CD14-positive monocyte (primary cell): ENCODE results near the gene MED10. TPM values are rescaled to one million over a fixed set of nuclear protein-coding genes. Genes with fewer than 3 reads are reported as not detected.
A peak's percentile ranks its signal among the peaks of the same experiment; 100 is the strongest.

Experiments
- DNase-seq, 3 donors: peaks; one replicate each; pipeline ENCODE4 v3.0.0-alpha.2; 2011 to 2022
- H2AFZ ChIP-seq: 2 replicates; pipeline ENCODE4 v1.6.0; 2012; ENCODE audit warnings: mild to moderate bottlenecking, low read depth, low read length, inconsistent platforms; ENCODE audit not compliant: insufficient read depth, poor library complexity, severe bottlenecking
- H3K27ac ChIP-seq, 2 donors: 1 replicate in 1 of 2; 2 replicates in 1 of 2; pipeline ENCODE4 v1.5.1; 2012 to 2013; ENCODE audit warnings: low read length in 2 of 2, control low read depth in 1 of 2, inconsistent platforms in 1 of 2, low read depth in 1 of 2, mild to moderate bottlenecking in 1 of 2
- H3K27me3 ChIP-seq, 2 donors: one replicate each; pipeline versions ENCODE4 v1.6.0 to v1.6.1; 2011 to 2013; ENCODE audit warnings: low read length in 2 of 2; ENCODE audit not compliant: control insufficient read depth in 2 of 2, insufficient read depth in 2 of 2
- H3K36me3 ChIP-seq, 2 donors: replicated peaks in 1 of 2; 1 replicate in 1 of 2; 2 replicates in 1 of 2; pipeline versions ENCODE4 v1.5.1 to v1.6.1; 2012 to 2013; ENCODE audit warnings: low read length in 2 of 2, control low read depth in 1 of 2, inconsistent platforms in 1 of 2, mild to moderate bottlenecking in 1 of 2; ENCODE audit not compliant: insufficient read depth in 2 of 2, control insufficient read depth in 1 of 2
- H3K4me1 ChIP-seq, 2 donors: 1 replicate in 1 of 2; 2 replicates in 1 of 2; pipeline versions ENCODE4 v1.5.1 to v1.6.1; 2012 to 2013; ENCODE audit warnings: low read length in 2 of 2, control low read depth in 1 of 2, inconsistent platforms in 1 of 2, mild to moderate bottlenecking in 1 of 2, moderate library complexity in 1 of 2; ENCODE audit not compliant: insufficient read depth in 2 of 2, control insufficient read depth in 1 of 2
- H3K4me2 ChIP-seq: replicated peaks from 2 replicates; pipeline ENCODE3; 2012; ENCODE audit warnings: low read length, moderate library complexity, mild to moderate bottlenecking; ENCODE audit not compliant: poor library complexity, severe bottlenecking; ENCODE audit errors: extremely low read depth
- H3K4me3 ChIP-seq, 3 experiments: fragments of 200-600 bp in 1 of 3; sonication (generic) in 1 of 3; replicated peaks in 1 of 3; 1 replicate in 2 of 3; 2 replicates in 1 of 3; pipeline ENCODE4 v1.5.1; 2011 to 2013; ENCODE audit warnings: low read length in 3 of 3, mild to moderate bottlenecking in 3 of 3, control low read depth in 2 of 3, low read depth in 2 of 3, inconsistent platforms in 1 of 3, moderate library complexity in 1 of 3
- H3K79me2 ChIP-seq: 2 replicates; pipeline ENCODE4 v1.6.0; 2012; ENCODE audit warnings: mild to moderate bottlenecking, control low read depth, inconsistent platforms, low read length, moderate library complexity; ENCODE audit not compliant: insufficient read depth
- H3K9ac ChIP-seq: 2 replicates; pipeline ENCODE4 v1.6.0; 2017; ENCODE audit warnings: low read length, mild to moderate bottlenecking; ENCODE audit not compliant: insufficient read depth, poor library complexity, severe bottlenecking
- H3K9me3 ChIP-seq, 2 donors: replicated peaks in 1 of 2; 1 replicate in 1 of 2; 2 replicates in 1 of 2; pipeline versions ENCODE4 v1.5.1 to v1.6.1; 2012 to 2013; ENCODE audit warnings: low read length in 2 of 2, control low read depth in 1 of 2; ENCODE audit not compliant: control insufficient read depth in 1 of 2, insufficient read depth in 1 of 2
- H4K20me1 ChIP-seq: 2 replicates; pipeline ENCODE4 v1.6.0; 2012; ENCODE audit warnings: mild to moderate bottlenecking, low read length, control low read depth, moderate library complexity; ENCODE audit not compliant: insufficient read depth
- H3K27ac Mint-ChIP-seq, 7 donors: one replicate each; pipeline ENCODE4 v1.8.0; 2020; ENCODE audit warnings: mild to moderate bottlenecking in 7 of 7, mixed read lengths in 7 of 7, moderate library complexity in 6 of 7, inconsistent platforms in 2 of 7
- H3K27me3 Mint-ChIP-seq, 3 donors: one replicate each; pipeline ENCODE4 v1.8.0; 2021 to 2022; ENCODE audit warnings: low read depth in 3 of 3, mild to moderate bottlenecking in 3 of 3, mixed read lengths in 3 of 3, moderate library complexity in 3 of 3, inconsistent platforms in 1 of 3
- H3K36me3 Mint-ChIP-seq, 2 donors: one replicate each; pipeline ENCODE4 v1.8.0; 2020; ENCODE audit warnings: mixed read lengths in 2 of 2, inconsistent platforms in 1 of 2, mild to moderate bottlenecking in 1 of 2
- H3K4me1 Mint-ChIP-seq: one replicate; pipeline ENCODE4 v1.8.0; 2020; ENCODE audit warnings: mild to moderate bottlenecking, mixed read lengths
- H3K4me3 Mint-ChIP-seq, 2 donors: one replicate each; pipeline ENCODE4 v1.8.0; 2020; ENCODE audit warnings: mild to moderate bottlenecking in 2 of 2, mixed read lengths in 2 of 2, moderate library complexity in 1 of 2
- H3K9me3 Mint-ChIP-seq, 7 donors: one replicate each; pipeline ENCODE4 v1.8.0; 2020 to 2022; ENCODE audit warnings: mixed read lengths in 7 of 7, mild to moderate bottlenecking in 6 of 7, moderate library complexity in 6 of 7, inconsistent platforms in 2 of 7
- WGBS: methylation state at CpG from one replicate; pipeline ENCODE4 v1.1.5; 2013; ENCODE audit warnings: missing lambda C conversion rate; ENCODE audit not compliant: insufficient coverage; 5-methylcytosine and 5-hydroxymethylcytosine counted together
- intact Hi-C, 2 donors: fragments of 100-400 bp; cut with micrococcal nuclease; formaldehyde crosslinking; loops; one replicate each; pipeline versions ENCODE4 v1.15.0 to v1.15.1; 2023
- polyA plus RNA-seq, 3 donors: library from polyadenylated mRNA; depleted of rRNA in 1 of 3; unstranded in 2 of 3; stranded (reverse) in 1 of 3; fragments of 300-500 nt in 2 of 3; fragments of >200 nt in 1 of 3; fragmentation: Illumina TruSeq in 2 of 3; gene quantifications; 1 replicate in 2 of 3; 2 replicates in 1 of 3; pipeline ENCODE4 v1.2.3, GENCODE V29; 2012 to 2021
- TF ChIP-seq, protein P1 (sequence below): fragments of 200-600 bp; IDR thresholded peaks from one replicate; pipeline ENCODE4 v1.8.0; 2022; ENCODE audit warnings: antibody characterized with exemption, mild to moderate bottlenecking

Gene MED10
- polyA plus RNA-seq, 3 donors, result 27.6 to 47.8 (median 47.3) TPM

GRCh38 chr5:6377582-6377904 lies 804 bp downstream of the MED10 start:
- WGBS, result 50% methylated on average over 4 of the region's 6 CpGs
- no peak for DNase-seq
- TF ChIP-seq, protein P1, sequence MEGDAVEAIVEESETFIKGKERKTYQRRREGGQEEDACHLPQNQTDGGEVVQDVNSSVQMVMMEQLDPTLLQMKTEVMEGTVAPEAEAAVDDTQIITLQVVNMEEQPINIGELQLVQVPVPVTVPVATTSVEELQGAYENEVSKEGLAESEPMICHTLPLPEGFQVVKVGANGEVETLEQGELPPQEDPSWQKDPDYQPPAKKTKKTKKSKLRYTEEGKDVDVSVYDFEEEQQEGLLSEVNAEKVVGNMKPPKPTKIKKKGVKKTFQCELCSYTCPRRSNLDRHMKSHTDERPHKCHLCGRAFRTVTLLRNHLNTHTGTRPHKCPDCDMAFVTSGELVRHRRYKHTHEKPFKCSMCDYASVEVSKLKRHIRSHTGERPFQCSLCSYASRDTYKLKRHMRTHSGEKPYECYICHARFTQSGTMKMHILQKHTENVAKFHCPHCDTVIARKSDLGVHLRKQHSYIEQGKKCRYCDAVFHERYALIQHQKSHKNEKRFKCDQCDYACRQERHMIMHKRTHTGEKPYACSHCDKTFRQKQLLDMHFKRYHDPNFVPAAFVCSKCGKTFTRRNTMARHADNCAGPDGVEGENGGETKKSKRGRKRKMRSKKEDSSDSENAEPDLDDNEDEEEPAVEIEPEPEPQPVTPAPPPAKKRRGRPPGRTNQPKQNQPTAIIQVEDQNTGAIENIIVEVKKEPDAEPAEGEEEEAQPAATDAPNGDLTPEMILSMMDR, result no peak
- H3K9me3 Mint-ChIP-seq, result peaks cover 0 to 2% (median 0%) of the 10 kb centered on the region in 7 donors
- Histone ChIP-seq H4K20me1 (peaks cover 49% of the 10 kb centered on the region), H3K36me3 (peaks cover 43 to 45% of the 10 kb centered on the region in 2 donors), H3K79me2 (peaks cover 36% of the 10 kb centered on the region), H3K27me3 (peaks cover 4% of the 10 kb centered on the region in 2 donors), H3K4me1 (peaks cover 15 to 21% of the 10 kb centered on the region in 2 donors), H3K4me2 (peak overlapping the region; percentile 80), H3K27ac (peak overlapping the region in 1 of 2 donors; percentile 86), H2AFZ (peak overlapping the region; percentile 92), H3K9ac (peak overlapping the region; percentile 90), H3K4me3 (peak overlapping the region; percentile 79 to 98 (median 93)), H3K9me3 (no peaks in the 10 kb centered on the region)
- peaks cover 40% of the 10 kb centered on the region in 2 donors for H3K36me3 Mint-ChIP-seq
- intact Hi-C loops, result loop anchor here (10.0 kb wide), 2 partner anchors 367 to 1497 kb away; no protein-coding TSS in a partner anchor
- H3K27ac Mint-ChIP-seq, result peak overlapping the region; percentile 70 to 97 (median 92)
- peak overlapping the region; percentile 99 to 100 for H3K4me3 Mint-ChIP-seq
- peaks cover 24% of the 10 kb centered on the region for H3K4me1 Mint-ChIP-seq
- H3K27me3 Mint-ChIP-seq, result peaks cover 6 to 12% (median 8%) of the 10 kb centered on the region in 3 donors

GRCh38 chr5:6376974-6377520 lies 1.3 kb downstream of the MED10 start:
- Histone ChIP-seq H3K9ac (peak overlapping the region; percentile 90), H3K27ac (peak overlapping the region in 1 of 2 donors; percentile 86), H3K36me3 (peaks cover 48 to 50% of the 10 kb centered on the region in 2 donors), H3K9me3 (no peaks in the 10 kb centered on the region), H3K4me2 (peak overlapping the region; percentile 80), H3K79me2 (peaks cover 36% of the 10 kb centered on the region), H3K27me3 (peaks cover 4% of the 10 kb centered on the region in 2 donors), H3K4me3 (peak overlapping the region in 2 of 3 experiments; percentile 93 to 98), H2AFZ (no peak overlapping the region), H3K4me1 (peaks cover 15 to 21% of the 10 kb centered on the region in 2 donors), H4K20me1 (peaks cover 54% of the 10 kb centered on the region)
- Mint-ChIP-seq H3K27me3 (peaks cover 5 to 9% (median 5%) of the 10 kb centered on the region in 3 donors), H3K27ac (peak overlapping the region in 2 of 7 donors; percentile 84 to 97), H3K4me3 (peak overlapping the region; percentile 99 to 100), H3K36me3 (peaks cover 45% of the 10 kb centered on the region in 2 donors), H3K9me3 (peaks cover 0 to 2% (median 0%) of the 10 kb centered on the region in 7 donors), H3K4me1 (peaks cover 24% of the 10 kb centered on the region)
- WGBS, result 100% methylated on average over 3 of the region's 11 CpGs
- TF ChIP-seq, protein P1, result no peak
- intact Hi-C loops, result loop anchor here (10.0 kb wide), 2 partner anchors 368 to 1498 kb away; no protein-coding TSS in a partner anchor
- no peak for DNase-seq
